ENCODE results near the gene GLIS2.

GLIS2 gene

GRCh38 chr16:4315186-4316107, at the start of gene GLIS2:
Gene GLIS2, plus strand, starts transcription at chr16:4316067. Its CDS starts 16,214 bp downstream, at chr16:4332281.
- no peak for FAIRE-seq
- DNase-seq (ENCODE audit: insufficient read length, low spot score): peak; percentile 87
- TF ChIP-seq, protein P1, sequence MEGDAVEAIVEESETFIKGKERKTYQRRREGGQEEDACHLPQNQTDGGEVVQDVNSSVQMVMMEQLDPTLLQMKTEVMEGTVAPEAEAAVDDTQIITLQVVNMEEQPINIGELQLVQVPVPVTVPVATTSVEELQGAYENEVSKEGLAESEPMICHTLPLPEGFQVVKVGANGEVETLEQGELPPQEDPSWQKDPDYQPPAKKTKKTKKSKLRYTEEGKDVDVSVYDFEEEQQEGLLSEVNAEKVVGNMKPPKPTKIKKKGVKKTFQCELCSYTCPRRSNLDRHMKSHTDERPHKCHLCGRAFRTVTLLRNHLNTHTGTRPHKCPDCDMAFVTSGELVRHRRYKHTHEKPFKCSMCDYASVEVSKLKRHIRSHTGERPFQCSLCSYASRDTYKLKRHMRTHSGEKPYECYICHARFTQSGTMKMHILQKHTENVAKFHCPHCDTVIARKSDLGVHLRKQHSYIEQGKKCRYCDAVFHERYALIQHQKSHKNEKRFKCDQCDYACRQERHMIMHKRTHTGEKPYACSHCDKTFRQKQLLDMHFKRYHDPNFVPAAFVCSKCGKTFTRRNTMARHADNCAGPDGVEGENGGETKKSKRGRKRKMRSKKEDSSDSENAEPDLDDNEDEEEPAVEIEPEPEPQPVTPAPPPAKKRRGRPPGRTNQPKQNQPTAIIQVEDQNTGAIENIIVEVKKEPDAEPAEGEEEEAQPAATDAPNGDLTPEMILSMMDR (IDR thresholded peaks at IDR 0.05; ENCODE audit: insufficient read depth, missing control alignments): no peak

GRCh38 chr16:4266372-4266771, 49.5 kb upstream of the GLIS2 start:
- TF ChIP-seq, protein P1 (IDR thresholded peaks at IDR 0.05; ENCODE audit: insufficient read depth, missing control alignments): no peak
- no peak for FAIRE-seq
- no peak for DNase-seq (ENCODE audit: insufficient read length, low spot score)

DNA sequence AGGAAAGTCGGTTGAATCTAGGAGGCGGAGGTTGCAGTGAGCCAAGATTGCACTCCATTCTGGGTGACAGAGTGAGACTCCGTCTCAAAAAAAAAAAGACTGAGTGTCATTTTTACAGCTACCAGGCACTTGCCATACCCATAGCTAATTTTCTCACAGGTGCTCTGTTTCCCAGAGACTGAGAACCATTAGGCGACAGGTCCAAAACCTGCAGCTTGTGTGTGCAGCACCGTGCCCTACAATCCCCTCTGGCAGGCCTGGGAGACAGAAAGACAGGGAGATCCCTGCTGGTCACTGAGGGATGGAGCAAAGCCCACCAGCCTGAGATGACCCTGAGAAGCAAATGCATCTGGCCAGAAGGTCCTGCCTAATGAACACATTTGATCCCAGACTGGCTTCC, 45.8 kb upstream of the GLIS2 start:
- FAIRE-seq (no peak), DNase-seq (ENCODE audit: insufficient read length, low spot score) (no peak)
- TF ChIP-seq, protein P1 (IDR thresholded peaks at IDR 0.05; ENCODE audit: insufficient read depth, missing control alignments): no peak

DNA sequence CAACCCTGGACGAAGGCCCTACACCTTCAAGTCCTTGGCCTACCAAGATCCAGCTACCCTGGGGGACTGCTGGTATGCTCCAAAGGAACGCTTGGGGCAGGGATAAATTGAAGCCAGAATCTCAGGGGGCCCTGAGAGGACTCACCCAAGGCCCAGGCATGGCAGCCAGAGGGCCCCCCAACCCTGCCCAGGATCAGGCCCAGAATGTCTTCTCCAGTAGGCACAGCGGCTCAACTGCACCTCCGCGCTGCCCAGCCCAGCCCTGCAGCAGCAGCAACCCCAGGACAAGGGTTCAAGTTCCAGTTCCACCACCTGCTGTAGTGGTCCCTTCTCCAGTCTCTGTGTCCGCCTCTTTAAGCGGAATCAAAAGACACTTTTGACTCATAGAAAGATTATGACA, 45.3 kb upstream of the GLIS2 start:
- TF ChIP-seq, protein P1 (IDR thresholded peaks at IDR 0.05; ENCODE audit: insufficient read depth, missing control alignments): no peak
- no peak for FAIRE-seq
- no peak for DNase-seq (ENCODE audit: insufficient read length, low spot score)

DNA sequence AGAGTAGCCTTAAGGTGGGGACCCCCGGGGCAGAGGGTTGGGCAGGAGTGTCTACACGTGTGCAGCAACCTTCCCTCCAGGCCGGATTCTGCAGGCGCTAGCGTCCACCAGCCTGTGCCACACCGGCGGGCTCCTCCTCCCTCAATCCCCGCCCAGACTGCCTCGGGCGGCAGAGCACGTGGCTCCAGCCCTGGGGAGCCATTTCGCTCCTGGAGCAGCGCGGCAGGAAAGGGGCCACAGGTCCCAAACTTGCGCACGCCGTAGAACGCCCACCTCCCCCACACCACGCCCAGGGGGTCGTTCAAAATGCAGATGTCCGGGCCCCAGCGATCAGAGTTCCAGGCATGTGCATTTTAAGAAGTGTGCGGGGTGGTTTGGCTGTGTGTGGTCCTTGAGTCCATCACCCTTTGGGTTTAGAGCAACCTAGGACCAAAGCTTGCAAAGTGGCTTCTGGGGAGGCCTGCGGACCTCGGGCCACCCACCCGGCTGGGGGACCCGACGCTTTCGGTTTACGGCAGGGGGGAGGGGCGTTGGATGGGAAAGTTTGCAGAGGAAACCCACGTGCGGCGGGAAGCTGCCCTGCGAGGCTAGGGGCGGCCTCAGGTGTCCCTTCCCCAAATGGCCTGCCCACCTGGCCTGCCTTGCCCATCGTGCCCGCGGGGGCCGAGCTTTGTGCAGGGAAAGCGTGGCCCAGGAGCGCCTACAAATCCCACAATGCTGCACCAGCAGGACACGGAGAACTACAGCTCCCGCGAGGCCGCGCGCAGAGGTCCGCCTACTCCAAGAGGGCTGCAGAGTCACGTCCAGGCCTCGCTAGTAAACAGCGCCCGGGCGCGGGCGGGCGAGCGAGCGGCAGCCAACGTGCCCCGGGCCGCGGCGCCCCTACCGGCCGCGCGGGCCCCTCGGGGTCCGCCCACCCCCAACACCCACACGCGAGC, 44.4 kb upstream of the GLIS2 start:
- no peak for FAIRE-seq
- DNase-seq (ENCODE audit: insufficient read length, low spot score): peak; percentile 83
- TF ChIP-seq, protein P1 (IDR thresholded peaks at IDR 0.05; ENCODE audit: insufficient read depth, missing control alignments): peak; percentile 16

GRCh38 chr16:4272114-4272956, 43.5 kb upstream of the GLIS2 start:
- no peak for DNase-seq (ENCODE audit: insufficient read length, low spot score)
- TF ChIP-seq, protein P1 (IDR thresholded peaks at IDR 0.05; ENCODE audit: insufficient read depth, missing control alignments): no peak
- FAIRE-seq: no peak
